NCI-H446 treated with DMSO at 0.1 percent for 48 hours (cell line): ENCODE data around the gene PIAS1.
"Not testable (repeated sequence)": the region's sequence is repeated elsewhere in the genome, so short reads cannot be mapped to it uniquely, and the experiment has no call there.

Experiments used
- DNase-seq: peaks from one replicate; lab custom pipeline; 2025; lab: John Stamatoyannopoulos, UW

The PIAS1 gene

DNA sequence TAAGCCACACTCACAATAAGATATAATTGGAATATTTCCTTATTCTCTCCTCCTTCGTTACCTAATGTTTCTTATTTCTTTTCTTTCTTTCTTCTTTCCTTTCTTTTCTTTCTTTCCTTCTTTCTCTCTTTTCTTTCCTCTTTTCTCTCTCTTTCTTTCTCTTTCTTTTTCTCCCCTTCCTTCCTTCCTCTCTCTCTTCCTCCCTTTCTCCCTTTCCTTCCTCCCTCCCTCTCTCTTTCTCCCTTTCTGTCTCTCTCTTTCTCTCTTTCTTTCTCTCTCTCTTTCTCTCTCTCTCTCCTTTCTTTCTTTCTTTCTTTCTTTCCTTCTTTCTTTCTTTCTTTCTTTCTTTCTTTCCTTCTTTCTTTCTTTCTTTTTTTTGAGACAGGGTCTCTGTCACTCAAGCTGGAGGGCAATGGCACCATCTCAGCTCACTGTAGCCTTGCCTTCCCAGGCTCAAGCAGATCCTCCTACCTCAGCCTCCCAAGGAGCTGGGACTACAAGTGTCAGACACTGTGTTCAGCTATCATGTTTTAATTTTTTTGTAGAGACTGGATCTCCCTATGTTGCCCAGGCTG lies 19.3 kb upstream of the PIAS1 start:
- DNase-seq: no peak

DNA sequence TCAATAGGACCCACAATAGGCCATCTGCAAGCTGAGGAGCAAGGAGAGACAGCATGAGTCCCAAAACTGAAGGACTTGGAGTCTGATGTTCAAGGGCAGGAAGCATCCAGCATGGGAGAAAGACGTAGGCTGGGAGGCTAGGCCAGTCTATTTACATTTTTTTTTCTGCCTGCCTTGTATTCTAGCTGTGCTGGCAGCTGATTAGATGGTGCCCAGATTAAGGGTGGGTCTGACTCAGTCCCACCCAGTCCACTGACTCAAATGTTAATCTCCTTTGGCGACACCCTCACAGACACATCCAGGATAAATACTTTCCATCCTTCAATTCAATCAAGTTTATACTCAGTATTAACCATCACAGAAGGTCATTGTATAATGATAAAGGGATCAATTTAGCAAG lies 15.9 kb upstream of the PIAS1 start:
- no peak for DNase-seq

DNA sequence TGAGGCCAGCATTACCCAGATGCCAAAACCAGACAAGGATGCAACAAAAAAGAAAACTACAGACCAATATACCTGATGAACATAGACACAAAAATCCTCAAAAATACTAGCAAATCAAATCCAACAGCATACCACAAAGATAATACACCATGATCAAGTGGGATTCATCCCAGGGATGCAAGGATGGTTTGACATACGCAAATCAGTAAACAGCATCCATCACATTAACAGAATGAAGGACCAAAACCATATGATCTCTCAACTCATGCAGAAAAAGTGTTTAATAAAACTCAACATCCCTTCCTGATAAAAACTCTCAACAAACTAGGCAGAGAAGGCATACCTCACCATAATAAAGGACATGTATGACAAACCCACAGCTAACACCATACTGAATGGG lies 14.0 kb upstream of the PIAS1 start:
- no peak for DNase-seq

GRCh38 chr15:68042156-68042854 lies 11.8 kb upstream of the PIAS1 start:
- no peak for DNase-seq

- DNase-seq: no peak
Observed at GRCh38 chr15:68042855-68043222, 11.3 kb upstream of the PIAS1 start.

DNA sequence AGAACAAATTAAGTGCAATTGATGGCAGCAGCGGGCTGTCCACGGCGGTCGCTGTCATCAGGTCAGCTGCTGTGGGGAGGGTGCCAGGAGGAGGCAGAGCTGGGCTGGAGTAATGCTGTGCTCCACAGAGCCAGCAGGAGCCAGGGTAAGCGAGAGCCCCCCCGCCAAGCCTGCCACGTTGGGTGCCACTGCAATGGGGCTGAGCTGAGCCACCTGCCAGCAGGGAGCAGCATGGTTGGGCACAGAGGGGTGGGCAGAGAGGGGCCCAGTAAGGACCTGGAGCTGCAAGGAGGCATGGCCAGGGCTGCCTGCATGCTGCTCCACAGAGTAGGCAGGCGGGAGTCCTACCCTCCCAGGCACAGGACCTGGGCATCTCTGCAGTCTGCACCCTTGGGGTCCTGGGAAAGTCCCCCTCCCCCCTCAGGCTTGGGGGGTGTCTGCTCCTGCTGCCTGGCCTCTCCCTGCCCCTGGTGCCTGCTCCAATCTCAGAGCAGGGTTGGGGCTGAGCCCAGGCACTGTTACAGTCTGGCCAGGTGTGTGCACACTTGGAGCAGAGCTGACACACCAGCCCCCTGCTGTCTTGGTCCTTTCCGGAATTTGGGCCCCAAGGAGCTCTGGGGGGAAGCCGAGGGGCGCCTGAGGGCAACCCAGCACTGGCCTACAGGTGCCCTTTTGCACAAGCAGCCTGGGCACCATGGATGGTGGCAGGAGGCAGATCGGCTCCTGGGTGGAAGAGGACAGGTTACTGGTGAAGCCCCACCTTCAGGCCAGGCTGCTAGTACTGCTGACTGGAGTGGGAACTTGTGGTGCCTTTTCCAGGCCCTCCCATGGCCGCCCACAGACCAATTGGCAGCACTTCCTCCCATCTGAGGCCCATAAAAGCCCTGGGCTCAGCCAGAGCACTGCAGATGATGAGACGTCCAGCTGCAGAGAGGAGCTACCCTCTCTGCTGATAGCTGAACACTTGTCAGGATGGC lies 8.5 kb upstream of the PIAS1 start:
- DNase-seq: no peak

GRCh38 chr15:68047826-68048225 lies 6.3 kb upstream of the PIAS1 start:
- no peak for DNase-seq

DNA sequence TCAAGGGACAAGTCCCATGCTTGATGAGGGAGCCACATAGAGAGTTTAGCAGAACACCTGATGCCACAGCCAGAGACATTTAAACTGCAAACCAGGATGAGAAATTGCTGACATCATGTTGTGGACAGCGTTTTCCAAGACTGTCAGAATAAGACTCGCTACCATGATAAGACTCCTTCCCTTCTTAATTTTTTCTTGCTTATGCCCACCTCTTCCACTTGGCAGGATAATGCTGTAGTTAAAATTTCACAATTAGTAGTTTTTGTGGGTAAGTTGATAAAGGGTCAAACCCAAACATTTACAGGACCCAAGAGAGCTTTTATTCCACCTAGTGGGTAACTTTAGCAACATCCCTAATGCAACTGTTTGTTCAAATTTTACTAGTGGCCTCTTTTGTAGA lies 3.0 kb upstream of the PIAS1 start:
- DNase-seq: no peak

- DNase-seq: no peak
Observed at GRCh38 chr15:68051907-68052306, 2.2 kb upstream of the PIAS1 start.

- DNase-seq: no peak
Observed at GRCh38 chr15:68052431-68052830, 1.7 kb upstream of the PIAS1 start.

DNA sequence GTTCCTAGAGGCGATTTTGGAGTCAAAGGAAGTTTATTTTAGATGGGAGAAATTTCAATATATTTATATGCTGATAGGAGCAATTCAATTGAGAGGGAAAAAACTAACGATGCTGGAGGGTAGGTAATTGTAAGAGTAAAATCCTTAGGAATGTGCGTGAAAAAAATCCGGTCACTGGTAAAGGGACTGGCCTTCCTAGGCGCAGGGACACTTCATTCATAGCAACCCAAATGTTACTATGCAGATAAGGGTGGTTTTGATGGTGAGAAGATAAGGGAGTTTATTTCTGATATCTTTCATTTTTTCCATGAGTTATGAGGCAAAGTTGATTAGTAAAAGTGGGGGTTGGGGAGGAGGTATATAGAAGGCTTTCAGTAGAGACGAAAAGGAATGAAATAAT lies 1.1 kb upstream of the PIAS1 start:
- DNase-seq: no peak

- DNase-seq: no peak
Observed at GRCh38 chr15:68054628-68055223, 611 bp downstream of the PIAS1 start.

GRCh38 chr15:68055224-68055705 lies 1.1 kb downstream of the PIAS1 start:
- DNase-seq: peak; percentile 8

GRCh38 chr15:68056097-68056865 lies 2.2 kb downstream of the PIAS1 start:
- no peak for DNase-seq

DNA sequence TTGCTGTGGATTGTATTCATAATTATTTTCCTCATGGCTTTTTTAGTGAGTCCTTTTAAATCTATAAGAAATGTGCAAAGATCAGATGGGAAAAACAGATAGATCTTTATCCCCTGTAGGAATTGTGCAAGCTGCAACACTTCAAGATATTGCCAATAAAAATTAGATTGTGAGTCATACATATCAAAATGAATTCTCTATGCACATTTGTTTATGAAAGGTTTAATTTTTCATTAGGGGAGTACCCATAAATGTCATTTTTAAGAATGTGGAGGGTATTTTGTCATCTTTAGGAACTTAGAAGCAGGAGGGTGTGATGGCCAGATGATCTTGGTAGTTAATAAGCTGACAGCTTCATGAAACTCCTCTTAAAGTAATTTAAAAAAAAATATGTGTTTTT lies 2.9 kb downstream of the PIAS1 start:
- DNase-seq: no peak

DNA sequence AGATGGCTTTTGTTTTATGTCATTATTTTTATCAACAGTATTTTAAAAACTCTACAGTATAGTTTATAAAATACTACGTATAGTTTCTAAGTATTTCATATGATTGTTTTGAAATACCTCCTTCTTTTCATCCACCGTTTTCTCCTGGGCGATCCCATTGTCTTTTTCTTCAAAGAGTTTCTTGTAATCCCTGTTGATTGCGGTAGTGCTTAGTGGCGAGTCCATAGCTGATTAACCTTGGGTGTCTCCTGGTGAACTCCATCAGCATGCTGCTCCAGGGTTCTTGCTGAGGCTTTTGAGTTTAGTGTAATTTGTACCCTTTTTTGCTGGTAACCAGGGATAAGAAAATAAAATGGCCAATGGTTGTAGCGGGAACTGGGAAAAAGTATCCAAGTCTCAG lies 3.6 kb downstream of the PIAS1 start:
- no peak for DNase-seq

DNA sequence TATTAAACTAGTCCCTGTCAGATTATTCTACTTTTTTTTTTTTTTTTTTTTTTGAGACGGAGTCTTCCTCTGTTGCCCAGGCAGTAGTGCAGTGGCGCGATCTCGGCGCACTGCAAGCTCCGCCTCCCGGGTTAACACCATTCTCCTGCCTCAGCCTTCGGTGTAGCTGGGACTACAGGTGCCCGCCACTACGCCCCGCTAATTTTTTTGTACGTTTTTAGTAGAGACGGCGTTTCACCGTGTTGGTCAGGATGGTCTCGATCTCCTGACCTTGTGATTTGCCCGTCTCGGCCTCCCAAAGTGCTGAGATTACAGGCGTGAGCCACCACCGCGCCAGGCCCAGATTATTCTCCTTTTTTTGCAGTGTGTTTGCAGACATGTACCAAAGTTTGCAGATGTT lies 4.9 kb downstream of the PIAS1 start:
- not testable (repeated sequence) for DNase-seq

GRCh38 chr15:68059630-68060029 lies 5.5 kb downstream of the PIAS1 start:
- DNase-seq: no peak

DNA sequence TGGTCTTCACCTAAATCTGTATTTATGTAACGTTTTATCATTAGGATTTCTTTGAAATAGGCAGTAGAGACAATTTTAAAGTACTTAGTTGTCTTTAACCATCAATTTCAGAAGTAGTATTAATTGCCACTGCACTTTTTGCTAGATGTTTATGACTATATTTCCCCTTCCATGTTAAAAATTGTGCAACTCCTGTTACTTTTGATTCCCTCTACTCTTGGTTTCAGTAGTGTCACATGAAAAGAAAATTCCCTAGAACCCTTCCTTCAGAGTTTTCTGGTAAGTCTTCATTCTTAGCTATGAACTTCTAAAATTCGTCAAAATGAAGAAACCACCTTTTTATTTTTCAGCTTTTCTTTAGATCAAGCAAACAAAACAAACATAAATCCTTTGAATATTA lies 7.1 kb downstream of the PIAS1 start:
- no peak for DNase-seq

DNA sequence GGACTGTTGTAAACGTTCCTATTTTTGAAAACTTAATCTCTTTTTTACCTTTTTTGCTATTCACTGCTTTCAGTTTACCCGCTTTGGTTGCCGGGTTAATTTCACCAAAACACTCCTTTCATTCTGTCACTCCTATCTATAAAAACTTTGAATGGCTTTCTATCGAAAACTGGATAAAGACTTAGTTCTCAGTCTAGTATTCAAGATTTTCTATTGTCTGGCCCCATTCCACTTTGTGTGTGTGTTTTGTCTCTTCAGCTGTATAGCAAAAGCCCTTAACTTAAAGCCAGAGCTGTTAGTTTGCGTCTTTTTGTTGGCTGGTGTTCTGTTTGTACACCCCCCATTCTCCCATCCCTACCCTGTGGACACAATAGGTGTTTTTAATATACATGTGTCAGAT lies 7.5 kb downstream of the PIAS1 start:
- DNase-seq: no peak

GRCh38 chr15:68062214-68062613 lies 8.1 kb downstream of the PIAS1 start:
- DNase-seq: no peak
